Activated CD8-positive, alpha-beta T cell treated with anti-CD3 and anti-CD28 coated beads, Interleukin-2, amount 10 ng/mL, durations not matched to agents 7 days and 5 days (primary cell): Measurements from ENCODE around the gene SART3. TPM values are rescaled to one million over a fixed set of nuclear protein-coding genes. Genes with fewer than 3 reads are reported as not detected.

ENCODE experiments used
- ATAC-seq: fragments of 150-1000 bp; cut with Tn5 transposase; one replicate; pipeline ENCODE4 v1.10.0; 2021; ENCODE audit warnings: moderate library complexity
- CTCF ChIA-PET: fragments of 350-600 bp; sonication (Branson Sonifier 250); formaldehyde crosslinking; loops from one replicate; lab custom pipeline; 2021; ENCODE audit warnings: antibody characterized with exemption; lab: Charles Lee
- POLR2A ChIA-PET: fragments of 350-600 bp; sonication (Branson Sonifier 250); formaldehyde crosslinking; loops from one replicate; lab custom pipeline; 2021; ENCODE audit warnings: antibody characterized with exemption; lab: Charles Lee
- DNase-seq: peaks from one replicate; pipeline ENCODE4 v3.0.0-alpha.2; 2020
- H3K27ac Mint-ChIP-seq: one replicate; pipeline ENCODE4 v1.8.0; 2021; ENCODE audit warnings: mild to moderate bottlenecking, mixed read lengths
- H3K27me3 Mint-ChIP-seq: one replicate; pipeline ENCODE4 v1.8.0; 2021; ENCODE audit warnings: low read depth, mixed read lengths
- H3K36me3 Mint-ChIP-seq: one replicate; pipeline ENCODE4 v1.8.0; 2021; ENCODE audit warnings: low read depth, mixed read lengths
- H3K4me1 Mint-ChIP-seq: one replicate; pipeline ENCODE4 v1.8.0; 2021; ENCODE audit warnings: low read depth, mixed read lengths
- H3K4me3 Mint-ChIP-seq: one replicate; pipeline ENCODE4 v1.8.0; 2021; ENCODE audit warnings: mild to moderate bottlenecking, mixed read lengths
- H3K9me3 Mint-ChIP-seq: one replicate; pipeline ENCODE4 v1.8.0; 2022; ENCODE audit warnings: mixed read lengths; ENCODE audit not compliant: insufficient read depth
- total RNA-seq, 2 experiments: library from RNA; stranded (reverse); gene quantifications; one replicate each; pipeline ENCODE4 v1.2.3, GENCODE V29; 2021

SART3 gene
- total RNA-seq, 2 experiments from 2014 or later = 67.9 to 76.9 TPM

DNA sequence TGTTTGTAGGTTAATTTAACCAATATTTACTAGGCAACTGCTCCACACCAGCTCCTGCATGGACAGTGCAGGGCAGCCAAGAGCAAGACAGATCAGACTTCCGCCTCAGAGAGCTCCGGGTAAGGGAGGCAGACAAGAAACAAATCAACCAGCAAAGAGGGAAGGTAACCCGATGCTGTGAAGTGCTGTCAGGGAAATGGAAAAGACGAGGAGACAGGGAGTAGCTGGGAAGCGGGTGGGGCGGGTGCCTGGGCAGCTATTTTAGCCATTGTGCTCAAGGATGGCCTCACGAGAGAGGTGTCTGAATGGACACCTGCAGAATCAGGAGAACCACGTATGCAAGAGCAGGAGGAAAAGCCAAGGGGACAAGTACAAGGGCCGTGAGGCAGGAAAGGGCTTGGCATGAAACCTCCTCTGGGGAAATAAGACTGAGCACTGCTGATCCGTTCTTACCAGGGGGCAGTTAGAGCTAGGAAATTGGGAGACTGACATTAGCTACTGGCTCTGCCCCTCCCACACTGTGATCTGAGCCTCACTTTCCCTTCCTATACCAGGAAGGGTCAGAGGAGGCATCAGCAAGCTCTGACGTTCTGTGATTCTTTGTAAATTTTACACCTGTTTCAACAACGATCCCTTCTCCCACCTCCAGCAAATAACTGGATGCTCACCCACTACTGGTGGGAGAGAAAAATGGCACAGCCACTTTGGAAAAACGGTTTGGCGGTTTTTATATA is 43.4 kb upstream of the SART3 start:
- H3K4me1 Mint-ChIP-seq = no peaks in the 10 kb centered on the region
- peaks cover 9% of the 10 kb centered on the region for H3K27me3 Mint-ChIP-seq
- ATAC-seq = no peak
- H3K27ac Mint-ChIP-seq = no peak overlapping the region
- no peak for DNase-seq
- ChIA-PET CTCF (interaction anchor here (1.0 to 1.8 kb wide), 2 partner anchors 13 to 34 kb away, joined by 4 to 10 read pairs; no protein-coding TSS in a partner anchor), POLR2A (interaction anchor here (0.9 to 1.4 kb wide), 3 partner anchors 13 to 29 kb away, joined by 3 to 4 read pairs (median 3); partner anchors contain the start of gene SELPLG)
- H3K36me3 Mint-ChIP-seq = peaks cover 2% of the 10 kb centered on the region
- H3K4me3 Mint-ChIP-seq = no peak overlapping the region
- H3K9me3 Mint-ChIP-seq = no peaks in the 10 kb centered on the region

- CTCF ChIA-PET = interaction anchor here (1.8 kb wide), 1 partner anchor 14 kb away, joined by 10 read pairs; no protein-coding TSS in a partner anchor
- POLR2A ChIA-PET = no interaction called here
- Mint-ChIP-seq H3K4me1 (no peaks in the 10 kb centered on the region), H3K27ac (no peak overlapping the region), H3K4me3 (no peak overlapping the region), H3K27me3 (peaks cover 9% of the 10 kb centered on the region), H3K36me3 (peaks cover 2% of the 10 kb centered on the region), H3K9me3 (no peaks in the 10 kb centered on the region)
- ATAC-seq (no peak), DNase-seq (no peak)
These were observed 42.8 kb upstream of the SART3 start for GRCh38 chr12:108603743-108604142.

DNA sequence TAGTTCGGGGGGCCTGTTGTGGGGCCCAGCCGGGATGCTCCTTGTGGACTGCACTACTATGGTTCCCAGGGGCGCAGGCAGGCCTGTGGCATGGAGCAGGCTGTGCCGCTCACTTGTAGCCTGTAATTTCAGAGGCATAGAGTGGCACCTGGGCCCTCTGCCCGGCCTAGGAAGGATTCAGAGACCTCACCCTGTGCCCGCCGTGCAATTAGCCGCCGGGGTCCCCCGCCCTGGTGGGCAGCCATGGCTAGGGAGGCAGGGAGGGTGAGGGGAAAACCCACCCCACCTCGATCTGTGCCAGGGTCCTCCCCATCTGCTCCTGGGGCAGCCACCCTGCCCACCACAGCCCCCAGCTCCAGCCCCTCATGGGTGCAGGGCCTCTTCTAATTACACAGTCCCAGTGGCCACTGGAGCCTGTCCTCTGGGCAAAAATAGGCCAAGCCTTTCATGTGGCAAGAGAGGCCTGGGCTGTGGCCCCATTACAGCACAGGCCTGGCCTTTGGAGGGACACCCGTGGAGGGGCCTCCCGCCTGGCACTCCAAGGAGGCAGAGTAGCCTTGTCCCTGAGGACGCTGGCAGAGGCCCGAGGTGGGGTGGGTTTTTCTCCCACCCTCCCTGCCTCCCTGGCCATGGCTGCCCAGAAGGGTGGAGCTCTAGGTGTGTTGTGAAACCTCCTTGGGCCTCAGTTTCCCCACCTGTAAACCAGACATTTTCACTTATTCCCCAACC is 42.2 kb upstream of the SART3 start:
- H3K4me3 Mint-ChIP-seq = no peak overlapping the region
- H3K9me3 Mint-ChIP-seq = no peaks in the 10 kb centered on the region
- DNase-seq = no peak
- no peak overlapping the region for H3K27ac Mint-ChIP-seq
- H3K36me3 Mint-ChIP-seq = peaks cover 2% of the 10 kb centered on the region
- no peaks in the 10 kb centered on the region for H3K4me1 Mint-ChIP-seq
- ATAC-seq = no peak
- POLR2A ChIA-PET = no interaction called here
- CTCF ChIA-PET = interaction anchor here (1.8 kb wide), 1 partner anchor 15 kb away, joined by 10 read pairs; no protein-coding TSS in a partner anchor
- H3K27me3 Mint-ChIP-seq = peaks cover 9% of the 10 kb centered on the region

DNA sequence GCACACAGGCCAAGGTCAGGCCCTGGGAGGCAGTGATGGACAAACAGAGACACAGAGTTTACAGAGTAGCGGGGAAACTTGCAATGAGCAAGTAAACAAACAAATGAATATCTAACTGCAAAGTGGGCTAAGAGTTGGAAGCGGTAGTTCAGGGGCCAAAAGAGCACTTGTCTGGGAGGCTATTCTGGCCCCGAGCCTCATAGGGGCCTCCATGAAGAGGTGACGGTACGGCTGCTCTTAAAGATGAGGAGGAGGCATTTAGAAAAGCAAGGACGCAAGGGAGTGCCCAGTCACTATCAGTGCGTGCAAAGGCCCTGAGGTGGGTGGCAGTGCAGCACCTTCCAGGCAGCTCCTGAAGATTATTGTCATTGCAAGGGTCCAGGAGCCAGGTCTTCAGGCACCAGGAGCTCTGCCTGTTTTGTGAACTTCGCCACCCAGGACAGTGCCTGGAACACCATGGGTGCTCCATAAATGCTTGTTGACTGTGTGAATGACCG is 41.3 kb upstream of the SART3 start:
- ATAC-seq (no peak), DNase-seq (no peak)
- Mint-ChIP-seq H3K4me1 (no peaks in the 10 kb centered on the region), H3K27me3 (peaks cover 9% of the 10 kb centered on the region), H3K27ac (no peak overlapping the region), H3K4me3 (no peak overlapping the region), H3K36me3 (peaks cover 2% of the 10 kb centered on the region), H3K9me3 (no peaks in the 10 kb centered on the region)
- CTCF ChIA-PET = no interaction called here
- POLR2A ChIA-PET = no interaction called here

- ChIA-PET POLR2A (interaction anchor here (0.6 kb wide), 1 partner anchor 29 kb away, joined by 3 read pairs; no protein-coding TSS in a partner anchor), CTCF (interaction anchor here (2.1 kb wide), 1 partner anchor 17 kb away, joined by 12 read pairs; no protein-coding TSS in a partner anchor)
- Mint-ChIP-seq H3K27ac (no peak overlapping the region), H3K9me3 (no peaks in the 10 kb centered on the region), H3K4me1 (no peaks in the 10 kb centered on the region), H3K4me3 (no peak overlapping the region), H3K27me3 (peaks cover 9% of the 10 kb centered on the region), H3K36me3 (peaks cover 2% of the 10 kb centered on the region)
- DNase-seq = no peak
- ATAC-seq = no peak
These were observed 39.7 kb upstream of the SART3 start for GRCh38 chr12:108600702-108601007.

GRCh38 chr12:108599948-108600701 is 39.2 kb upstream of the SART3 start:
- no peak overlapping the region for H3K27ac Mint-ChIP-seq
- ChIA-PET POLR2A (interaction anchor here (0.6 kb wide), 1 partner anchor 29 kb away, joined by 3 read pairs; no protein-coding TSS in a partner anchor), CTCF (interaction anchor here (2.1 kb wide), 1 partner anchor 18 kb away, joined by 12 read pairs; no protein-coding TSS in a partner anchor)
- DNase-seq (no peak), ATAC-seq (no peak)
- H3K4me3 Mint-ChIP-seq = no peak overlapping the region
- no peaks in the 10 kb centered on the region for H3K36me3 Mint-ChIP-seq
- peaks cover 5% of the 10 kb centered on the region for H3K27me3 Mint-ChIP-seq
- no peaks in the 10 kb centered on the region for H3K4me1 Mint-ChIP-seq
- H3K9me3 Mint-ChIP-seq = no peaks in the 10 kb centered on the region

DNA sequence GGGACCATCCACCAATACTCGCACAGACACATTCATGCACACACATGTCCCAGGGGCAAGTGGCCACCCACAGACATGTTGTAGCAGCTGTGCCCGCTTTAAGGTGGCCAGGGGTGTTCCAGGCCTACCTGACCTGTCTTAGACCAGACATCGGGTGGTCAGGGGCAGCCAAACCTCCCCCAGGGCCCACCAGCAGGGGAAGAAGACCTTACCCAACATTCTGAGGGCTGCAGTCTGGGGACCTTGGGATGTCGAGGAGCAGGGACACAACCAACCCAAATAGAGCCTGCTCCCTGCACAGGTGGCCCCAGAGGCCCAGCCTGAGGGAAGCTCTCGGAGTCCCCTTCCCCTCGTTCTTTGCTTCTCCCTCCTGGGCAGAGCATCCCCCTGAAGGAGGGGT is 38.6 kb upstream of the SART3 start:
- Mint-ChIP-seq H3K27me3 (no peaks in the 10 kb centered on the region), H3K4me1 (no peaks in the 10 kb centered on the region), H3K9me3 (no peaks in the 10 kb centered on the region), H3K27ac (no peak overlapping the region), H3K36me3 (no peaks in the 10 kb centered on the region), H3K4me3 (no peak overlapping the region)
- CTCF ChIA-PET = interaction anchor here (2.1 kb wide), 1 partner anchor 18 kb away, joined by 12 read pairs; no protein-coding TSS in a partner anchor
- DNase-seq = no peak
- POLR2A ChIA-PET = no interaction called here
- ATAC-seq = no peak

DNA sequence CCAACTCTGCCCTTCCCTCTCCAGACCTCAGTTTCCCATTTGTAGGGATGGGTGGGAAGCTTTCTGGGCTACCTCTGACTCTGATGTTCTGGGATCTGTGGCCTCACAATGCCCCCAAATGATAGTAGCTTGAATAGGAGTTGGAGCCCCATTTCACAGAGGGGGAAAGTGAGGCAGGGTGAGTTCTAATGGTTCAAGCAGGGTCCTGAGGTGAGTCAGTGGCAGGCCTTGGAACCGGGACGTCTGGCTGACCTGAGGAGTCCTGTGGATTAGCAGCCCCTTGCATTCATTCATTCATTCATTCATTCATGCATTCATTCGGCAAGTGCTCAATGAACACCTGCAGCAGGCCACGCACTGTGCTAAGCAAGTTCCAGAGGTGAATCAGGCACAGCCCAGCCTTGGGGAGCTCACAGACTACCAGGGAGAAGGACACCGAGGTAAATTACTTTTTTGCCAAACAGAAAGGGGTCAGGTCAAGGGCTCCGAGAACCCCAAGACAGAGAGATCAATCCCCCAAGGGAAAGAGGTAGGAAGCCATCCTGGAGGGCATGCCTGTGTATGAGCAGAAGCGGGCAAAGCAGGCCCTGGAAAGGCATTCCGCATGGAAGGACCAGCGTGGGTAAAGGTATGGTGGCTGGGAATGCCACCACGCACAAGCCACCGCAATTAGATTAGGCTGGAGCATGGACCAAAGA is 37.7 kb upstream of the SART3 start:
- no peak for DNase-seq
- CTCF ChIA-PET = interaction anchor here (0.6 to 0.9 kb wide), 2 partner anchors 19 to 66 kb away, joined by 3 read pairs; no protein-coding TSS in a partner anchor
- no peaks in the 10 kb centered on the region for H3K36me3 Mint-ChIP-seq
- no peaks in the 10 kb centered on the region for H3K27me3 Mint-ChIP-seq
- POLR2A ChIA-PET = no interaction called here
- H3K4me3 Mint-ChIP-seq = no peak overlapping the region
- H3K9me3 Mint-ChIP-seq = no peaks in the 10 kb centered on the region
- H3K4me1 Mint-ChIP-seq = no peaks in the 10 kb centered on the region
- no peak overlapping the region for H3K27ac Mint-ChIP-seq
- ATAC-seq = no peak

DNA sequence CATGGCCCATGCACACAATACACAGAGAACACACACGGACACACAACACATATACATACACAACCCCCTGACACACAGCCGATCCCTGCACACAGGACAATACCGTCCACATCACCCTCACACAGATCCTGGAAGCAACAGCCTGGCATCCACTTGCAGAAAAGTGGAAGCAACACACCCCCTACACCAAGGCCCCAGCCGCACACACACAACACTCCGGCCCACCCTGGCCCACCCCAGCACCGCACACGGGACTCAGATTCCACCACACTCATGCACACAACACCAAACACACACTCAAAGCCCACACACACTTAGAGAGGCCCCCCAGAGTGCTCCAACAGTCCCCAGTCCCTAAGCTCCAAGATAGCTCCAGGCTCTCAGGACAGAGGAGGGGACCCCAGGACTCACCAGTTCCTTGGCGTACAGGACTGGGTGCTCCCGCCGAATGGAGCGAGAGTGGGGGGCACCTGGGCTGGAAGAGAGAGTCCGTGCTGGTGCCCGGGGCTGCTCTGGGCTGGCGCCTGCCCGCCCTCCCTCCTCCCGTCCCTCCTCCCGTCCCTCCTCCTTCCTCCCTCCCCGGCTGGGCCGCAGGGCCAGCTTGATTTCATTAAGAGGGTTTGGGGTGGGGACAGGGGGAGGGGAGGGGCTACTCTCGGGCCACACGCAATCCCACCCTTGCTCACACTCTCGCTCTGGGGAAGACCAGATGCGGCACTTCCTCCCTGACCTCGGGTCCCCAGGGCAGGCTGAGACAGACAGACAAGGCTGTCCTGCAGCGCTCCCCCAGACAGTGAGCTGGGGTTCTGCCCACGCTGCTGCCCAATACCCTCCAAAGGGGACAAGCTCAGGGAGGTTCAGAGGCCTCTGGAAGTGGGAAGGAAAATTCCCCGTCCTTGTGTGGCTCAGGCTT is 36.8 kb upstream of the SART3 start, which contains the start of gene TMEM119:
TMEM119 (minus strand) TSS at position 526 of the 913 bp plus-strand sequence. CDS start 5,701 bp downstream, outside the sequence.
- Mint-ChIP-seq H3K9me3 (no peaks in the 10 kb centered on the region), H3K4me1 (no peaks in the 10 kb centered on the region), H3K36me3 (no peaks in the 10 kb centered on the region), H3K27ac (no peak within 1 kb of the TSS), H3K27me3 (no peaks in the 10 kb centered on the region), H3K4me3 (no peak within 1 kb of the TSS)
- ChIA-PET POLR2A (no interaction called here), CTCF (interaction anchor here (0.6 to 0.9 kb wide), 2 partner anchors 20 to 67 kb away, joined by 3 read pairs; no protein-coding TSS in a partner anchor)
- DNase-seq (no peak), ATAC-seq (no peak)

DNA sequence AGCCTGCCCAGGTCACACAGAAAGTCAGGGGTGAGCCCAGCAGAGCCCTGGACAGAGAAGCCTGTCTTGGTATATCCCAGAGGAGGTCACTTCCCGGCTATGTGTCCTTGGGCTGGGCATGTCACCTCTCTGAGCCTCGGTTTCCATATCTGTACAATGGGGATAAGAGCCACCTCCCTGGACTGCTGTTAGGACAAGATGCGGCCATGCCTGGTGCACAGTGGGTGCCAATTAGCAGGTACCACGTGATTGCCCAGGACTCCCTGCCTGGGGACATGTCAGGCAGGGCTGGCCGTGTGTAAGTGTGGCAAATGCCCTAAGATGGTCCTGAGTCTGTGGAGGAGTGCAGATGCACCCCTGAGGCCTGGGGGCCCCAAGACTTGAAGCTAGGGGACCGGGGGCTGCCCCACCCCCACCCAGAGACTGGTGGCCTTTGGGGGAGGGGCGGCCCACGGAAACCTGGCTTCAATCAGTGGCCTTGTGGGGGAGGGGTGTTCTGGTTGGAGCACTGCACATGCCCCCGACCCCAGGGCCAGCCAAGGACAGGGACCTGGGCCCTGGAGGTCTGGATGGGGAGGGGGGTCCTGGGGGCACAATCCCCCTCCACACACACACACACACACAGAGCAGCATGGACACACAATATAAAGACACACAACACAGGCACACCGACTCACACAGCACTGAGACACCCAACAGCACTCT is 36.0 kb upstream of the SART3 start:
- ATAC-seq = no peak
- no peaks in the 10 kb centered on the region for H3K4me1 Mint-ChIP-seq
- H3K27ac Mint-ChIP-seq = no peak overlapping the region
- H3K4me3 Mint-ChIP-seq = no peak overlapping the region
- H3K27me3 Mint-ChIP-seq = no peaks in the 10 kb centered on the region
- no peak for DNase-seq
- CTCF ChIA-PET = no interaction called here
- H3K36me3 Mint-ChIP-seq = no peaks in the 10 kb centered on the region
- POLR2A ChIA-PET = interaction anchor here (0.7 kb wide), 1 partner anchor 11 kb away, joined by 3 read pairs; no protein-coding TSS in a partner anchor
- no peaks in the 10 kb centered on the region for H3K9me3 Mint-ChIP-seq
